Keratinocyte (primary cell): Measurements from ENCODE around the gene KLHL29. TPM values are rescaled to one million over a fixed set of nuclear protein-coding genes. Genes with fewer than 3 reads are reported as not detected.

ENCODE experiments used
- DNase-seq: peaks from one replicate; pipeline ENCODE4 v3.0.0-alpha.2; 2011; ENCODE audit warnings: low read depth, missing footprints, low spot score
- FAIRE-seq: peaks from 2 replicates; lab custom pipeline; 2011; peaks lifted over from hg19 to GRCh38; lab: Jason Lieb, UNC
- H2AFZ ChIP-seq: 2 replicates; pipeline ENCODE4 v1.6.0; 2012; ENCODE audit warnings: low read length, control low read depth, inconsistent platforms; ENCODE audit not compliant: control insufficient read depth
- H3K27ac ChIP-seq: 2 replicates; pipeline ENCODE4 v1.5.1; 2011; ENCODE audit warnings: low read length; ENCODE audit not compliant: control insufficient read depth, insufficient read depth
- H3K27me3 ChIP-seq: 3 replicates; pipeline ENCODE4 v1.6.0; 2011; ENCODE audit warnings: low read length; ENCODE audit not compliant: control insufficient read depth, insufficient read depth; ENCODE audit errors: extremely low read depth
- H3K36me3 ChIP-seq, 2 experiments: 2 replicates in 1 of 2; 3 replicates in 1 of 2; pipeline ENCODE4 v1.5.1; 2011; ENCODE audit warnings: low read length in 2 of 2, mild to moderate bottlenecking in 1 of 2; ENCODE audit not compliant: control insufficient read depth in 2 of 2, insufficient read depth in 2 of 2; ENCODE audit errors: extremely low read depth in 1 of 2
- H3K4me1 ChIP-seq: 3 replicates; pipeline ENCODE4 v1.5.1; 2011; ENCODE audit warnings: low read length; ENCODE audit not compliant: control insufficient read depth, insufficient read depth; ENCODE audit errors: extremely low read depth
- H3K4me2 ChIP-seq: 3 replicates; pipeline ENCODE4 v1.6.0; 2011; ENCODE audit warnings: low read depth, low read length; ENCODE audit not compliant: control insufficient read depth, insufficient read depth; ENCODE audit errors: extremely low read depth
- H3K4me3 ChIP-seq, 3 experiments: fragments of 200-600 bp in 1 of 3; sonication (generic) in 1 of 3; 2 replicates in 2 of 3; 3 replicates in 1 of 3; pipeline ENCODE4 v1.5.1; 2011 to 2016; ENCODE audit warnings: low read length in 3 of 3, mild to moderate bottlenecking in 3 of 3, control low read depth in 2 of 3, inconsistent platforms in 1 of 3, low read depth in 1 of 3, mixed read lengths in 1 of 3, mixed run types in 1 of 3, moderate library complexity in 1 of 3; ENCODE audit not compliant: control insufficient read depth in 2 of 3, insufficient read depth in 2 of 3; ENCODE audit errors: extremely low read depth in 1 of 3
- H3K79me2 ChIP-seq: 2 replicates; pipeline ENCODE4 v1.6.0; 2012; ENCODE audit warnings: low read length; ENCODE audit not compliant: control insufficient read depth, insufficient read depth
- H3K9ac ChIP-seq: 3 replicates; pipeline ENCODE4 v1.6.0; 2011; ENCODE audit warnings: low read length; ENCODE audit not compliant: control insufficient read depth, insufficient read depth; ENCODE audit errors: extremely low read depth
- H3K9me1 ChIP-seq: 3 replicates; pipeline ENCODE4 v1.6.0; 2011; ENCODE audit warnings: low read length; ENCODE audit not compliant: control insufficient read depth, insufficient read depth; ENCODE audit errors: extremely low read depth
- H3K9me3 ChIP-seq: 2 replicates; pipeline ENCODE4 v1.5.1; 2012; ENCODE audit warnings: low read depth, low read length; ENCODE audit not compliant: control insufficient read depth
- H4K20me1 ChIP-seq: 3 replicates; pipeline ENCODE4 v1.6.0; 2011; ENCODE audit warnings: low read length; ENCODE audit not compliant: control insufficient read depth, insufficient read depth; ENCODE audit errors: extremely low read depth
- EZH2 ChIP-seq: IDR thresholded peaks from one replicate; pipeline ENCODE4 v1.6.1; 2012; ENCODE audit warnings: inconsistent platforms, mild to moderate bottlenecking, low read length, moderate library complexity
- dilution Hi-C: fragments of 300-500 bp; cut with MboI; formaldehyde crosslinking; loops from one replicate; pipeline ENCODE4 v1.7.0; 2020; ENCODE audit warnings: low sequenced_read_pairs; ENCODE audit not compliant: extremely low pct_ligation_motif_present
- polyA plus RNA-seq, 5 experiments: library from polyadenylated mRNA; depleted of rRNA in 3 of 5; stranded (reverse) in 3 of 5; stranded (forward) in 1 of 5; unstranded in 1 of 5; fragments of >200 nt; gene quantifications; 1 replicate in 1 of 5; 2 replicates in 3 of 5; 3 replicates in 1 of 5; pipeline versions ENCODE4 v1.2.1 to v1.2.3, GENCODE V29; 2011 to 2012; ENCODE audit warnings: missing spikeins in 2 of 5, low read depth in 1 of 5, low replicate concordance in 1 of 5
- TF ChIP-seq, protein P1 (sequence below), 3 experiments: IDR thresholded peaks in 1 of 3; conservative IDR thresholded peaks in 1 of 3; optimal IDR thresholded peaks in 1 of 3; 2 replicates in 2 of 3; 3 replicates in 1 of 3; pipeline versions ENCODE3 to v1.5.1; 2011; ENCODE audit warnings: low read length in 3 of 3, mild to moderate bottlenecking in 3 of 3, moderate library complexity in 2 of 3, control low read depth in 1 of 3, inconsistent platforms in 1 of 3; ENCODE audit not compliant: insufficient read depth in 2 of 3; ENCODE audit errors: extremely low read depth in 1 of 3

KLHL29 gene
- polyA plus RNA-seq, 1 donor (not counting 4 experiments of a cell fraction or from before 2014, with no cell fraction given), result 4.7 TPM

GRCh38 chr2:23568626-23569190 is 183.7 kb downstream of the KLHL29 start:
- Histone ChIP-seq H3K36me3 (no peaks in the 10 kb centered on the region), H3K79me2 (no peaks in the 10 kb centered on the region), H3K27ac (no peak overlapping the region), H3K4me3 (no peak overlapping the region), H4K20me1 (no peaks in the 10 kb centered on the region), H2AFZ (no peak overlapping the region), H3K9me1 (no peaks in the 10 kb centered on the region), H3K27me3 (no peaks in the 10 kb centered on the region), H3K4me2 (no peak overlapping the region), H3K4me1 (peaks cover 11% of the 10 kb centered on the region), H3K9ac (no peak overlapping the region), H3K9me3 (no peaks in the 10 kb centered on the region)
- TF ChIP-seq, protein P1, sequence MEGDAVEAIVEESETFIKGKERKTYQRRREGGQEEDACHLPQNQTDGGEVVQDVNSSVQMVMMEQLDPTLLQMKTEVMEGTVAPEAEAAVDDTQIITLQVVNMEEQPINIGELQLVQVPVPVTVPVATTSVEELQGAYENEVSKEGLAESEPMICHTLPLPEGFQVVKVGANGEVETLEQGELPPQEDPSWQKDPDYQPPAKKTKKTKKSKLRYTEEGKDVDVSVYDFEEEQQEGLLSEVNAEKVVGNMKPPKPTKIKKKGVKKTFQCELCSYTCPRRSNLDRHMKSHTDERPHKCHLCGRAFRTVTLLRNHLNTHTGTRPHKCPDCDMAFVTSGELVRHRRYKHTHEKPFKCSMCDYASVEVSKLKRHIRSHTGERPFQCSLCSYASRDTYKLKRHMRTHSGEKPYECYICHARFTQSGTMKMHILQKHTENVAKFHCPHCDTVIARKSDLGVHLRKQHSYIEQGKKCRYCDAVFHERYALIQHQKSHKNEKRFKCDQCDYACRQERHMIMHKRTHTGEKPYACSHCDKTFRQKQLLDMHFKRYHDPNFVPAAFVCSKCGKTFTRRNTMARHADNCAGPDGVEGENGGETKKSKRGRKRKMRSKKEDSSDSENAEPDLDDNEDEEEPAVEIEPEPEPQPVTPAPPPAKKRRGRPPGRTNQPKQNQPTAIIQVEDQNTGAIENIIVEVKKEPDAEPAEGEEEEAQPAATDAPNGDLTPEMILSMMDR (optimal IDR thresholded peaks at IDR 0.05 in 1 of 3, IDR thresholded peaks at IDR 0.05 in 1 of 3, conservative IDR thresholded peaks at IDR 0.05 in 1 of 3; ENCODE audit: extremely low read depth in 1 of 3, insufficient read depth in 2 of 3, low read length in 3 of 3), result no peak
- TF ChIP-seq EZH2, result no peak
- dilution Hi-C loops, result no loop called here
- DNase-seq (no peak), FAIRE-seq (no peak)

DNA sequence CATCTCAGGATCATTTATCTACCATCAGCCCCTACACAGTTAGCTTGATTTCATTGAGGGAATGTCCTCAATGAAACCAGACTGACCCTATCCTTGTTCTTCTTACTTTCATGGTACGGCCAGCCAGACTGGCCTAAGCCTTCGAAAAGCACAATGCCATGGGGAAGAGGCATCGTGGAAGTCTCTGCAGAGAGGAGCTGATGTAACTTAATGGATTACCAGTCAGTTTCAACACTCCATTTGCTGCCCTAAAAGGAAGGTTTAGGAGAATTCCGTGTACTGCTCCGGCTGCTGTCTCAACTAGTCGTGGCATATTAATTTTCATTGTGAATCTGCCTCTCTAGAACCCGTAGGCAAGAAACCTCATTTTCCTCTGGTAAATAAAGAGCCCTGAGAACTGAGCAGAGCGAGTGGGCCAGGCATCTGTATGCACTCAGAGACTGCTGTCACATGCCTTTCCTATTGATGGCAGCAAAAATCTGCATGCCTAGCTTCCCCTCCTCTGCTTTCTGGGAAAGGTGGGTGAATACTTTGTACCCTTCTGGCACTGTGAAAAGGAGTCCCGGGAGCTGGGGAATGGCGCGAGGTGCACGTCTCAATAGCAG is 184.9 kb downstream of the KLHL29 start:
- H3K36me3 ChIP-seq, result no peaks in the 10 kb centered on the region
- no peaks in the 10 kb centered on the region for H3K4me1 ChIP-seq
- no peak overlapping the region for H3K27ac ChIP-seq
- H4K20me1 ChIP-seq, result no peaks in the 10 kb centered on the region
- H3K4me3 ChIP-seq, result no peak overlapping the region
- H2AFZ ChIP-seq, result no peak overlapping the region
- TF ChIP-seq, protein P1 (optimal IDR thresholded peaks at IDR 0.05 in 1 of 3, IDR thresholded peaks at IDR 0.05 in 1 of 3, conservative IDR thresholded peaks at IDR 0.05 in 1 of 3; ENCODE audit: extremely low read depth in 1 of 3, insufficient read depth in 2 of 3, low read length in 3 of 3), result no peak
- no peak for TF ChIP-seq EZH2
- FAIRE-seq (peak; percentile 36), DNase-seq (no peak)
- H3K79me2 ChIP-seq, result no peaks in the 10 kb centered on the region
- no peak overlapping the region for H3K4me2 ChIP-seq
- H3K9me1 ChIP-seq, result no peaks in the 10 kb centered on the region
- no peak overlapping the region for H3K9ac ChIP-seq
- no peaks in the 10 kb centered on the region for H3K27me3 ChIP-seq
- dilution Hi-C loops, result no loop called here
- no peaks in the 10 kb centered on the region for H3K9me3 ChIP-seq
